ENCODE measurements around the gene PCYT1A.
"Not testable (repeated sequence)": the region's sequence is repeated elsewhere in the genome, so short reads cannot be mapped to it uniquely, and the experiment has no call there.

Gene PCYT1A

GRCh38 chr3:196287440-196288140, at the start of gene PCYT1A:
TSS of gene PCYT1A (minus strand) at chr3:196287726. CDS start at chr3:196270531, 17,195 bp downstream.
- peak; percentile 51 for DNase-seq

GRCh38 chr3:196336319-196337145, 49.0 kb upstream of the PCYT1A start:
- no peak for DNase-seq

GRCh38 chr3:196335503-196335948, 48.0 kb upstream of the PCYT1A start:
- no peak for DNase-seq

- DNase-seq, result no peak
These were observed 47.5 kb upstream of the PCYT1A start for GRCh38 chr3:196334982-196335381.

DNA sequence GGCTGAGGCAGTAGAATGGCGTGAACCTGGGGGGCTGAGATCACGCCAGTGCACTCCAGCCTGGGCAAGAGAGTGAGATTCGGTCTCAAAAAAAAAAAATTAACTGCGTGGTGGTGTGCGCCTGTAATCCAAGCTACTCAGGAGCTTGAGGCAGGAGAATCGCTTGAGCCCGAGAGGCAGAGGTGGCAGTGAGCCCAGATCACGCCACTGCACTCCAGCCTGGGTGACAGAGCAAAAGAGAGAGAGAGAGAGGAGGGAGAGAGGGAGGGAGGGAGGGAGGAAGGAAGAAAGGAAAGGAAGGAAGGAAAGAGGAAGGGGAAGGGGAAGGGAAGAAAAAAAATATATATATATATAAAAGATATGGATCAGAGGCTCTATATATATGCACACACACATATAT, 44.6 kb upstream of the PCYT1A start:
- DNase-seq, result no peak

DNA sequence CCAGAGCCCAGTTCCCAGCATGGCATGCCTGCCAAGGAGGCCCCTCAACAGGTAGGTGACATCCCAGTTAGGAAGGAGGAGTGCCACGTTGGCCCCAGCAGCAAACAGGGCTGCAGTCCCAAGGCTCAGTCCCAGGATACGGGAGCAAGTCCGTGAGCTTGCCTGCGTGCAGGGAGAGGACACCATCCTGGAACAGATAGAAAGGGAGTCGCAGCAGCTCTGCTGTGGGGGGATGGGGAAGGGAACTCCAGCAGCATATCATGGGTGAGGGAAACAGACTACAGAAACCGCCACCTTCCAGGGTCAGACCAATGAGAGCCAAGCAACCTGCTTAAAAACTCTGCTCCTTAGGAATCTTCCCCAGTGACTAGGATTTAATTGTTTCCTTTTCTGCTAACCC, 39.9 kb upstream of the PCYT1A start:
- DNase-seq, result no peak

- no peak for DNase-seq
These were observed 39.4 kb upstream of the PCYT1A start for GRCh38 chr3:196326936-196327335.

DNA sequence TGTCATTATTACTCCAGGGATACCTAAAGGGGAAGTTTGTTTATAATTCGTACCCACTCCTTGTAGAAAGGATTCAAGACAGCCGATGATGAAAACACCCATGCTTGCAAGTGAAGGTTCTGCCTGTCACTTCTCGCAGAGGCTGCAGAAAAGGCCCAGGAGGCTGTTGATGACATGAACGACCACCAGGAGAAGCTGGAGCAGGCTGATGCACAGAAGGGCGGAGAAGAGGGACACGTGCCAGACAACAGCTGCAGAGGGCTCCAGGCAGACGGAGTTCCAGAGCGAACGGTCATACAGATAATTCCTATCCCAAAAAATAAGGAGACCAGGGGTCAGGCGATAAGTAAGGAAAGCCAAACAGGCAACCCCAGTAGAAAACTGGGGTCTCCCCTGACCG, 36.2 kb upstream of the PCYT1A start:
- DNase-seq, result no peak

GRCh38 chr3:196323016-196323415, 35.5 kb upstream of the PCYT1A start:
- no peak for DNase-seq

GRCh38 chr3:196321162-196321561, 33.6 kb upstream of the PCYT1A start:
- DNase-seq, result no peak

GRCh38 chr3:196320137-196320536, 32.6 kb upstream of the PCYT1A start:
- DNase-seq, result no peak

- DNase-seq, result peak; percentile 78
These were observed 30.4 kb upstream of the PCYT1A start, which contains the start of gene DYNLT2B for GRCh38 chr3:196317687-196318467. TSS of gene DYNLT2B (minus strand) at chr3:196318240. CDS start at chr3:196318152, 88 bp downstream.

GRCh38 chr3:196316799-196317686, 29.5 kb upstream of the PCYT1A start:
- not testable (repeated sequence) for DNase-seq

DNA sequence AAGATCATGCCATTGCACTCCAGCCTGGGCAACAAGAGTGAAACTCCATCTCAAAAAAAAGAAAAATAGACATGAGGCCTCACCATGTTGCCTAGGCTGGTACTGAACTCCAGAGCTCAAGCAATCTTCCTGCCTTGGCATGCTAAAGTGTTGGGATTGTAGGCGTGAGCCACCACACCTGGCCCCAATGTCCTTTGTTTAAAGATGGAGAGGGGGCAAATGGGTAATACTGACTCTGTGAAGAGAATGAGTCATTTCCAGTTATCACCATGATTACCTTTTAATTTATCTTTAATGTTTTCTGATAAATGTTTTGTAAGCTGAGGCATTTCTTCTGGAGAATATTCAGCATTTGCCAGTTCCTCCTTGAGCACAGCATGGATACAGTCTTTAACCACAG, 28.3 kb upstream of the PCYT1A start:
- no peak for DNase-seq

GRCh38 chr3:196314597-196314996, 27.1 kb upstream of the PCYT1A start:
- DNase-seq, result no peak

GRCh38 chr3:196314086-196314485, 26.6 kb upstream of the PCYT1A start:
- not testable (repeated sequence) for DNase-seq

- DNase-seq, result not testable (repeated sequence)
These were observed 15.4 kb upstream of the PCYT1A start for GRCh38 chr3:196302960-196303359.

DNA sequence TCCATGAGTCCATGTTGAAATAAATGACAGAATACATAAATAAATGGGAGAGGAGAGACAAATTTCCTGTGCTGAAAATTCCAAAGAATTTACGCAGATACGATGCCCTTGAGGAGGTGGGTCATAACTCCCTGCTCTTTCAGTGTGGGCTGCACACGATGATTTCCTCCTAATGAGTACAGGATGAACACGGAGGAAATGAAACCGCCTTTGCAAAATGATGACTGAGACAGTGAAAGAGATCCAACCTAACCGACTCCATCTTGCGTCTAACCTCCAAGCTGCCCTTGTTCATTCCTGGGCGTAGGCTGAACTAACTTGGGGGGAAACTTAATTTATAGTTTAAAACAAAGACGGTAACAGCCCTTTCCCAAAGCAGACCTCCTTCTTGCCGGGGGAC, 15.0 kb upstream of the PCYT1A start:
- not testable (repeated sequence) for DNase-seq

- DNase-seq, result no peak
These were observed 11.0 kb upstream of the PCYT1A start for GRCh38 chr3:196298521-196298920.

- no peak for DNase-seq
These were observed 4.9 kb upstream of the PCYT1A start for GRCh38 chr3:196292286-196292923.

- no peak for DNase-seq
These were observed 575 bp upstream of the PCYT1A start for GRCh38 chr3:196288141-196288460.

DNA sequence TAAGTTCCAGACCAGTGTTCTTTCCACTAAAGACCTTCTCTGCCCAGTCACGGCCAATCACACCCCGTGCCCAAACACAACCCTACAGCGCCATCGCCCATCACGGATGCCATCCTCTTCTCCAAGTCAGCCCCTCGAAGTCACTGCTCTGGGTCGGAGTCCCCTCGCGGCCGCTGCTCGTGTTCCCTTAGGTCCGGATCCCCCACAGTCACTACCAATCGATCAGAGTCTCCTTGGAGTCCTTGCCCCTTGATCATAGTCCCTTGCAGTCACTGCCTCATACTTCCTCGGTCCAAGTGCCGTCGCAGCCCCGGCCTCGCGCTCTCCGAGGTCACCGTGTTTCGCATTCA, 461 bp downstream of the PCYT1A start:
- DNase-seq, result no peak

Data from T1000 (cell line).